Pulmonary artery endothelial cell (primary cell): ENCODE data around the gene TRAM2. TPM values are rescaled to one million over a fixed set of nuclear protein-coding genes. Genes with fewer than 3 reads are reported as not detected.

Experiments
- DNase-seq: peaks from one replicate; pipeline ENCODE4 v3.0.0-alpha.2; 2011; ENCODE audit warnings: low read depth, low spot score
- total RNA-seq: library from RNA; depleted of rRNA; stranded (reverse); fragments of >200 nt; gene quantifications from 2 replicates; pipeline ENCODE4 v1.2.3, GENCODE V29; 2014

Gene TRAM2, protein sequence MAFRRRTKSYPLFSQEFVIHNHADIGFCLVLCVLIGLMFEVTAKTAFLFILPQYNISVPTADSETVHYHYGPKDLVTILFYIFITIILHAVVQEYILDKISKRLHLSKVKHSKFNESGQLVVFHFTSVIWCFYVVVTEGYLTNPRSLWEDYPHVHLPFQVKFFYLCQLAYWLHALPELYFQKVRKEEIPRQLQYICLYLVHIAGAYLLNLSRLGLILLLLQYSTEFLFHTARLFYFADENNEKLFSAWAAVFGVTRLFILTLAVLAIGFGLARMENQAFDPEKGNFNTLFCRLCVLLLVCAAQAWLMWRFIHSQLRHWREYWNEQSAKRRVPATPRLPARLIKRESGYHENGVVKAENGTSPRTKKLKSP
- total RNA-seq: 61.2 and 81.8 TPM in 2 replicates

DNA sequence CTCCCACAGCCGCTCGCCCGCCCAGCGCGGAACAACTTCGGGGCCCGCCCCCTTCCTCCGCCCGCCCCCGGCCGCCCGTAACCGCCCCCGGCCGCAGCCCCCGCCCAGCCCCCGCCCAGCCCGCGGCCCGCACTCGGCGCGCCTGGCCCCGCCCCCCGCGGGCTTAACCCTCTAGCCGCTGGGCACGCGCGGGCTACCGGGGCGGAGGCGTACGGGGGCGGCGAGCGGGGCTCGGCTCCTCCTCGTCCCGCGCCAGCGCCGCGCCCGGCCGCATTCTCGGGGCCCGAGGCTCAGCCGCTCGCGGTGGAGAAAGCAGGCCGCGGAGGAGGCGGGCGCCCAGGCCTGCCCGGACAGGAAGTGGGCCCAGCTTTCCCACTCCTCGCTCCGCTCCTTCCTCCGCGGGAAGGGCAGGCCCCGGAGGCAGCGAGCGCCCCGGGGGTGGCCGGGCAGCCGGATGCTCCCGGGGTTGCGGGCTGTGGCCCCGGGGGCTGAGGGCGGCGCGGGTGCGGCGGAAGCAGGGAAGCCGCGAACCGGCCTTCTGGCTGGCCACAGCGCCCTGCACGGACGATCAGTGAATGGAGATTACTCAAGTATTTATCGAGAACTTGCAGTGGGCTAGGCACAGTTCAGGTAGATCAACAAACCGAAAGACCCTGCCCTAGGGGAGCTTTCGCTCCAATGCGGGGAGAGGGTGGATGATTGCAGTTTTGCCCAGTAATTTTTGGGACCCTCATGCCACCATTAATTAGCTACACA, at the start of gene TRAM2:
Gene TRAM2, minus strand, starts transcription at position 39 of the 756 bp plus-strand sequence. CDS start 145 bp downstream, outside the sequence.
- no peak for DNase-seq

DNA sequence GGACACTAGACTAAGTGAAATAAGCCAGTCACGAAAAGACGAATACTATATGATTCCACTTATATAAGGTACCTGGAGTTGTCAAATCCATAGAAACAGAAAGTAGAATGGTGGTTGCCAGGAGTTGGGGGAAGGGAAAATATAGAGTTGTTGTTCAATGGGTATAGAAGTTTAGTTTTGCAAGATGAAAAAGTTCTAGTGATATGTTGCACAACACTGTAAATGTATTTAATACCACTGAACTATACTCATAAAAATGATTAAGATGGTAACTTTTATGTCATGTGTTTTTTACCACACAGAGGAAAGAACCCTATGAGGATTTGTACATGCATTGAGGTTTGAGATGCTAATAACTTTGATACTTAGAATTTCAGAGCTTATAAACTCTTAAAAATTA, 46.0 kb upstream of the TRAM2 start:
- no peak for DNase-seq

DNA sequence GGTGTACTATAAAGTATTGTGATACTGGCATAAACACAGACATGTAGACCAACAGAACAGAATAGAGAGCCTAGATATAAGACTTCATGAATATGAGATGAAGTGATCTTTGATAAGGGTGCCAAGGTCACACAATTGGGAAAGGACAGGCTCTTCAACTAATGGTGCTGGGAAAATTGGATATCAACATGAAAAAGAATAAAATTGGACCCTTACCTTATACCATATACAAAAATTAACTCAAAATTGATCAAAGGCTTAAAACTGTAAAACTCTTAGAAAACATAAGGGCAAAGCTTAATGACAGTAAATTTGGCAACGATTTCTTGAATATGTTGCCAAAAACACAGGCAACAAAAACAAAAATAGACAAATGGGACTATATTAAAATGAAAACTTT, 44.8 kb upstream of the TRAM2 start:
- DNase-seq: no peak

DNA sequence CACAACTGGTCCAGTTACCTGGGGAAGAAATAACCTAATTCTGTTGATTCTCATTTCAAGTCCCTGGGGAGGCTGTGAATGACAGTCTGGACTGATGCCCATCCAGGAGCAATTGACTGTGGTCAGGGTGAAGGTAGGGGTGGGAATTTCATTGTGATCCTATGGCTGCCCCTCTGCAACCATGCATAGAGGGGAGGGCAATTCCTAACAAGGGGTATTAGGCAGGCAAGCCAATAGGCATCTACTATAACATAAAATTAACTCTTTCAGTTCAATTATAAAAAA, 44.0 kb upstream of the TRAM2 start:
- no peak for DNase-seq

DNA sequence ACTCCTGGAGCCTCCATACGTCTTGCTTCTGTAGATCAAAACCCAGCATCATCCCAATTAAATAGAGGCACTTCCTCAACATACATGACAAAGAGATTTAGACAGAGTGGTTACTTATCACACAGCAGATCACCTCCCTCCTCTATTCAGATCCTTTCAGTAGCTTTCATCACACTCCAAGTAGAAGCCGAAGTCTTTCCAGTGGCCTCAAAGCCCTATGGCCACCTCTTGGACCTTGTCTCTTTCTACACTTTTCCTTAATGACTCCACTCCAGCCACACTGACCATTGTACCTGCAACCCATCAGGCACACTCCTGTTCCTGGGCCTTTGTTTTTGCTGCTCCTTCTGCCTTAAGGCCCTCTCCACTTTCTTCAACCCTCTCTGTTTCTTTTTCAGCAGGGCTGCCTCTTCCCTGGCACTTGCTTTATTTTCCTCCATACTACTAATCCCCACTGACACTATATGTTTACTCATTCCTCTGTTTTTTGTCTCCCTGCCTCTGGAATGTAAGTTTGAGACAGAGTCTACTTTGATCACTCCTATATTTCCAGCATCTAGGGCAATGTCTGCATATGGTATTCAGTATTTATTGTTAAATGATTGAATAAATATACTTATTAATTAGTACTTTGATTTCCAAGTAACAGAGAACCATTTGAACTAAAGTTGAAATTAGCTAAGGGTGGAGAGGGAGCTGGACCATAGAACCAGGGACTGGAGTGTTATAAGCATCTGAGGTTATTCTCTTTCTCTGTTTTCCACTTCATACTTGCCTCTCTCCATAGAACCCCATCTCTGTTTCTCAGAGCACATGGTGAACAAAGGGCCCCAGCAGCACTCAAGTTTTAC, 43.4 kb upstream of the TRAM2 start:
- no peak for DNase-seq

DNA sequence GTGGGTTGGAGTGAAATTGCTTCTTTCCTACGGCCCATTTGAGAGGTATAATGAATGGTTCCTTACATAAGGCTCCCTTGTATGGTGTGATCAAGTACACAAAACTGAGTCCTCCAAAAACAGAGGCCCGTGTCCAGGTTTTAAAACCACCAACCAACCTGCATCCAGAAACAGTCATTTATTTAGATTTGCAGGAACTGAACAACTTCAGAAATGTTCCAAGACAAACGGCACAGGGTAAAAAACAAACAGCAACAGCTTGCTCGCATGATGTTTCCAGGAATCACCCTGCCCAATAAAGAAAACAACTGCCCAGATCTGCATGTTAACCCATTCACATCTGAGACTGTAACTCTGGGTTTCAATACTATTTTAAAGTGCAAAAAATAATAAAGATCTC, 40.2 kb upstream of the TRAM2 start:
- no peak for DNase-seq

DNA sequence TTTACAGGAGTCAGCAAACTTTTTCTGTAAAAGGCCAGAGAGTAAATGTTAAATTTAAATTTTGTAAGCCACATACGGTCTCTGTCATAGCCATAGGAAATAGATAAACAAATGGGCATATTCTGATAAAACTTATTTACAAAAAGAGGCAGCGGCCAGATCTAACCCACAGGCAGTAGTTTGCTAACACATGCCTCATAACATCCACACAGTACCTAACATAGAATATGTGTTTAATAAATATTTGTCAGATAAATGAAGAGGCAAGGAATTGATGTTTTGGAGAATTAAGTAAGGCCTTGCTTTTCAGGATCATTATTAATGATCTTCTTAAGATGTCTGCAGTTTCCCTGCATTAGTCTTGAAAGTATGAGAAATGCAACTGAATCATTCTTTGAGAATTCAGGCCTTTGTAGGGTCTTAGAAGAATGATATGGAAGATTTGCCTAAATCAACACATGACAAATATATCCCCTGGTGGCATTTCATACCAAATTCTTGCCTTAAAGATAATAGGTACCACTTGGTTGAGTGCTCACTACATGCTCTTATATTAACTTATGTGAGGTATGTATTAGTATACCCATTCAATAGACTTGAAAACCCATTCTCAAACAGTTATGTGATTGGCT, 39.3 kb upstream of the TRAM2 start:
- no peak for DNase-seq

DNA sequence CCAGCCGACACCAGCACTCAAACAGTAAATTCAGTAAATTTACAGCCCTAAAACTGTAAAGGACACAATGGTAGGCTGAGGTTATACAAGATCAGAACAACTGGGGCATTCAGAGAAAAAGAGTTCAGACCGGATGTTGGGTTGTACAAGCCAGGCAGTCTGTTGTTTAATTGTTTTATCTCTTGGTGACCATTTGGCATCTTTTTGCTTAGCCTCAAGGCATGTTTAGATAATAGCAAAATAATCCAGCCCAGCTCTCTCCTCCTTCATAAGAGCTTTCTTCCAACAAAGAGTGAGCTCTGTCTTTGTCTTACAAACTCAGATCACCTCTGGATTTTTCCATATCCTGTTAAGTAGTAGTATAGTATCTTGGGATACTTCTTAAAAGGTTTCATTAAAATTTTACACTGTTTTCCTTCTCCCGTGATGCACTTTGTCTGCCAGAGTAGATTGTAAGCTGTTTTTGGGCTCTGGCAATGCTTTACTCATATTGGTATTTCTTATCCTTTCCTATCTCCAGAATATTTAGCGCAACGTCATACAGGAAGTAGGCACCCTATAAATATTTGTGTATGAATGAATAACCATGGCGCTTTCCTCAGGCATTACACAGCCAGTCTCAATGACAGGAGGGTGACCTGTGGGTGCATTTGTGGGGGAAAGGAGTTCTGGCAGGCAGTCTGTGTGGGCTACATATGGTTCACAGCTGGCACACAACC, 35.6 kb upstream of the TRAM2 start:
- DNase-seq: no peak

DNA sequence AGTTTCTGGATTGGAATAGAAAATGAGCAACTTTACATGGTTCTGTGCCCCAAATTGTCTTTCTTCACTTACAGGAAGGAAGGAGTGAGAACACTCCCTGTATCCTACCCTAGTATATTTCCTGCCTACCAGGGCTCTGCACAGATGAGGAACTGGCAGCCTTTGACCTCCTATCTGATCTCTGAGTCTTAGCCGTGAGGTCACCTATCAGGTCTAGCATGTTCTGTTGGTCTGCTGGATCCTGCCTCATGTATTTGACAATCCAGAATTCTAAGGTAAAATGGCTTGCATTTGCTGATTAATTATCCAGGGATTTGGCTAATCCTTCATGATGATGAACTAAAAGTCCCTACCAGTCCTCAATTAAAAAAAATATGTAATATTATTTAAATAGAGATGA, 35.0 kb upstream of the TRAM2 start:
- no peak for DNase-seq

DNA sequence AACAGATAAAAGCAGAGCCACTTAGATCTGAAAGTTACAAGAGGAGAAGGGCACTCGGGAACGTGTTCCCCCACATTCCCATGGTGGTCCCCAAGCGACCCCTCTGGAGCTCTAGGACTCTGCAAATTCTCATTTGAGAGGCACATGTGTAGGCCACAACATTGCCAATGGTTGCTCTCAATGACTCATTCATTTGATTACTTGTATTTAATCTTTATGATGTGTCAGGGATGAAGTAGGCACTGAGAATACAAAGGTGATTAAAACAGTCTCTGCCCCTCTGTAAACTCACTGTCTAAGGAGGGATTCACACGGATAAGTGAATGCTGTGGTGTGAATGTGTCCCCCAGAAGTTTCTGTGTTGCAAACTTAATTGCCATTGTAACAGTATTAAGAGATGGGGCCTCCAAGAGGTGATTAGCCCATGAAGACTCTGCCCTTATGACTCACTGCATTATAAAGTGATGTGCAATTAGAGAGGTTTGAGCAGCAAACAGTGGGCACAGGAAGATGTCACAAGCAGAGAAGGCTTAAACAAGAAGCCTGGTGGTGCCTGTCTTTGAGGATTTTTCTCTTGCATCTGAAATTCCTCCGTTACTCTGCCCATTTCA, 34.0 kb upstream of the TRAM2 start:
- no peak for DNase-seq

DNA sequence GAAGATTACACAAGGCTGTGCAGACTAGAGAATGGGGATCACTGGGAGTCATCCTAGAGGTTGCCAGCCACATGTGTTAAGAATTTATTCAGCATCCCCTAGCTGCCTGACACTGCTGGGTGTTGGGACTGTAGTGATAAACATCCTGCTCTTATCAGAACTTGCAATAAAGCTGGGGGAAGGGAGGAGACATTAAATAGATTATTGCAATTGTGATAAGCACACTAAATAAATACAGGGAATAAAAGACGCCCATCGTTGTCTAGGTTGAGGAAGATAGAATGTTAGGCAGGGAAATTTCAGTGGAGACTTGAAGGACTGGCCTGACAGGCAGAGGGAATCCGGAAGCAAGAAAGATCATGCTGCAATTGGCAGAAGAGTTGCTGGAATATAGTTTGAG, 33.2 kb upstream of the TRAM2 start:
- DNase-seq: no peak

DNA sequence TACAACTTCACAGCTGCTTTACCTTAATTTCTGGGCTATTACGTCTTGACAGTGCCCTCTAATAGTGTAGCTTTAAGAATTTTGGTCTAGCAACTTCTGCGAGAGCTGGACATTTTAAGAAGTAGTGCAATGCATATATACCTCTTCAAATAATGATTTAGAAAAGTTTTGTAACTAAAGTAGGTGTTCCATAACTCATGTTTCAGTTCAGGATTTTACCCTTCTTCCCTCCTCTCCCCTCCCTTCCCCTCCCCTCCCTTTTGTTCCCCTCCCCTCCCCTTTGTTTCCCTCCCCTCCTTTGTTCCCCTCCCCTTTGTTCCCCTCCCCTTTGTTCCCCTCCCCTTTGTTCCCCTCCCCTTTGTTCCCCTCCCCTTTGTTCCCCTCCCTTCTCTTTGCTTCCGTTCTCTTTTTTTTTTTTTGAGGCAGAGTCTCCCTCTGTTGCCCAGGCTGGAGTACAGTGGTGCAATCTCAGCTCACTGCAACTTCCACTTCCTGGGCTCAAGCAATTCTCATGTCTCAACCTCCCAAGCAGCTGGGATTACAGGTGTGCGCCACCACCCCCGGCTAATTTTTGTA, 28.8 kb upstream of the TRAM2 start:
- DNase-seq: no peak

DNA sequence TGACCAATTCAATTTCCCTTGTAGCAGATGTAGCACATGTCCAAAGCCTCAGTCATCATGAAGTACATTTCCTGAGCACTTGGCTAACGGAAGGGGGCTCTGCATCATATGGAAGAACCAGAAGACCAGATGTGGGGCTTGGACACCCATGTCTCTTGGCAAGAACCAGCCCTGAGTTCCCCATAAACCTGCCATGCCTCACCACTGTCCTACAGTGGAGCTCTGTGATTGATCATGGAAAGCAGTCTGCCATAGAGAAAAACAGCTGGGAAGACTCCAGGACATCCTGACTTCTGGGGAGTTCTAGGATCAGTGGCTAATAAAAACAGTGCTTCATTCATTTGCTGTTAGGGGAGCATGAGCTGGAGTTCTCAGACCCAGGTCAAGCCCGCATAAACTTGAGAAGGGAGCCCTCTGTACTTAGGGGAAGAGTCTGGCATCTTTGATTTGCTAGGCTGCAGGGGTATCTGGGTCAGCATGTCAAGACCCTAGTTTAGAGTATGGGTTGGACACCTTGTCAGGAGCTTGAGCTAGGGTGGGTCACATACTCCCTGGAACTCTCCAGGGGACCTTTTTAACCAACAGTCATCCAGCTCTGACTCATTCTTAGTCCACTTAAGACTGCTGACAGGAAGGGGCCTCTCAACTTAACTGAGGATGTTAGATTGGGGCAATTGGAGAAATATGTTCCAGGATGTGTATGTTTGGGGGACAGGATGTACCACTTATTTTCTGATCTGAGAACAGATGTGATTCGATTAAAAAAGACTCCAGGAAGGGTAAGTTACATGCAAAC, 26.3 kb upstream of the TRAM2 start:
- DNase-seq: no peak

DNA sequence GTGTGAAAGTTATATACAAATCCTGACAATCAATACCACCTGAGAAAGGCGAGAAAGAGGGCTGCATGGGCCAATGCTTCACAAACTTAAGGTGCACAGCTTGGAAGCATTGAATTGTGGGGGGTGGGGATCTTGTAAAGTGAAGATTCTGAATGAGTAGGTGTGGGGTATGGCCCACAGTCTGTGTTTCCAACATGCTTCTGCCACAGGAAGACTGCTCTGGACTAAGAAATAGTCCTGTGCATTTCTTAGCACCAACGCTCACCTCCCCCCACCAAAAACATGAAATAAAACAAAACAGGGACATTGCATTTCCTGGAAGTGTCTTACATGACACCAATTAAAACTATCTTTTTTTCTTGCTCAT, 21.9 kb upstream of the TRAM2 start:
- no peak for DNase-seq

DNA sequence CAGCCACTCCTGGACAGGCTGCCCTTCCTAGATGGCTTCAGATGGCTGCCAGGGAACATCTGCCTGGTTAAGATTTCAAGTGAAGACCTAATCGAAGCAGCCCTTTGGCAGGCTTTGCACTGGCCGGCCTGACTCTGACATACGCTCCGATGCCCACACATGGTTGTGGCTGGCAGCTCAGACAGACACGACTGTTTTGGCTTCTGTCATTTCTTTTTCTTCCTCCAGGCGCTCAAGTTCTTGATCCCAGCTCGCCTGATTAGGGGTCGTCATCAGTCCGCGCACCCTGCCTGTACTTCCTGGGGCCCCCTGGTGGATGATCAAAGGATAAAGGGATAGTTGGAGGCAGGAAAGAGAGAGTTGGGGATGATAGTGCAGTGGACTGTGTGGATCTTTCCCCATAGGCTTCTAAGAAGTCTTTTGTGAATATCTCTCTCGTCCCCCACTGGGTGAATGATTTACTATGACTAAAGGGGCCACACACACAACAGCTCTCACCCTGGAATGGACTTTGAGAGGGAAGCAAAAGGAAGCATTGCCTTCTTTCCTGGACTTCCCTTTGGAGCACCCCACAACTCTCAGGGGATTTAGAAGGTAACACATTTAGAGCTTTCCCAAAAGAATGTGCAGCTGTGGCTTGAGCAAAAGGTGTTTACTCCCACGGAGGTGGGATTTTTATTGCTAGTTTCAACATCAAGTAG, 21.4 kb upstream of the TRAM2 start:
- no peak for DNase-seq

DNA sequence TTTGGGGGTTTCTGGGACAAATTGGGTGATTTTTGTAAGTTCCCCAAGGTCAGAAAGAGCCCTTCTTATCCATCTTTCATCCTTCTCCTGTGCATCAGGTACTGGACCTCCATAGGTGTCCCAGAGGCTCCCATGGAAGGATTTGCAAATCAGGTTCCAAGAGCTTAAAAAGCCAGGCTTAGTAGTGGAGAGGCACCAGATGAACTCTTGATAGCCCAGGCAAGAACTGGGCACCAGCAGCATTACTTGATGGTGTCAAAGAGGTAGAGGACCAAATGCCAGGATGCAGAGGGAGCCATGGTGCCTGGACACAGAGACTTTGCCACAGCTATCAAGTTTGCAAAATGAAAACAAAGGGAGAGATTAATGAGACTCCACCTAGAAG, 20.9 kb upstream of the TRAM2 start:
- no peak for DNase-seq

DNA sequence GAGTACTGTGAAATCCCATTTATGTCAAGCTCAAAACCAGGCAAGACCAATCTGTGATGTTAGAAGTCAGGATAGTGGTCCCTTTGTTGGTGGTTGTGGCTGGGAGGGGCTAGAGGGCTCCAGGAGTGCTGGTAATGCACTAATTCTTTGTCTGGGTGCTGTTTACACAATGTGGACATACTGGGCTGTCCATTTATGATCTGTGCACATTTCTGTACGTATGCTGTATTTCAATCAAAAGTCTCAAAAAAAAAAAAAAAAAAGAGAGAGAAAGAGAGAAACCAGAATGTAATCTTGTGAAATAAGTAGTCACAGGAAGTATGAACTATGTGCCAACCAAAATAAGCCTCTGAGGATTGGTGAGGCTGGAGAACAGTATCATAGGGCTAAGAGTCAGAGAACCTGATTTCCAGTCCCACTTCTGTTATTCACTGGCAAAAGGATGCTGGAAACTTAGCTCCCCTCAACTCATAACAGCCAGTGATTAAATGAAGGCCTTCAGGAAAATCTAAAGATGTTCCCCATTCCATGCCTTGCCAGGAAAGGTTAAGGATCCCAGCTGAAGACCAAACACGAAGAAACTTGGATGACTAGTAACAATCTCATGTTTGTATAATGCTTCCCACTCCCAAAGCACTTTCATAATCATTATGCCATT, 19.6 kb upstream of the TRAM2 start:
- no peak for DNase-seq

DNA sequence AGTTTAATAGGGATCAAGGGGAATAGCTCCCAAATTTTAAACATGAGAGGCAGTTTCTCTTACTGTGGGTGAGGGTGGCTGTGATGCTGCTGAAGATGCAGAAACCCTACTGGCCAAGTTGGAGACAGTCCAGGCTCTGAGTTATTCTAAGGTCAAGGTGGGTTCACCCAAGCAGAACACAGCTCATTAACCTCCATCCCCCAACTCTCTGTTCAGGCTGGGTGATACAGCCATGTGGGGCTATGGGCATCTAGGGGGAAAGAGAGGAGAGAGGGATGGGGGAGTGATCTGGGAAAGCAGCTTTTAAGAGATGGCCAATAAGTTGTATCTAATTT, 18.9 kb upstream of the TRAM2 start:
- no peak for DNase-seq
